Stimulated activated CD8-positive, alpha-beta memory T cell treated with anti-CD3 and anti-CD28 coated beads, Interleukin-7, amount 100 ng/mL, for 24 hours (primary cell): ENCODE measurements around the gene WDR45.

Source experiments
- DNase-seq: peaks from one replicate; pipeline ENCODE4 v3.0.0-alpha.2; 2020; ENCODE audit warnings: low read depth

Gene WDR45

GRCh38 chrX:49073601-49074575 is 5.8 kb downstream of the WDR45 start, which contains the start of gene PRAF2:
PRAF2 (minus strand) TSS chrX:49074002; CDS start chrX:49073987, 15 bp downstream.
- peak; percentile 74 for DNase-seq

- DNase-seq = no peak
Measured at GRCh38 chrX:49072712-49073095, 7.0 kb downstream of the WDR45 start.

GRCh38 chrX:49071877-49072711 is 7.6 kb downstream of the WDR45 start:
- no peak for DNase-seq

DNA sequence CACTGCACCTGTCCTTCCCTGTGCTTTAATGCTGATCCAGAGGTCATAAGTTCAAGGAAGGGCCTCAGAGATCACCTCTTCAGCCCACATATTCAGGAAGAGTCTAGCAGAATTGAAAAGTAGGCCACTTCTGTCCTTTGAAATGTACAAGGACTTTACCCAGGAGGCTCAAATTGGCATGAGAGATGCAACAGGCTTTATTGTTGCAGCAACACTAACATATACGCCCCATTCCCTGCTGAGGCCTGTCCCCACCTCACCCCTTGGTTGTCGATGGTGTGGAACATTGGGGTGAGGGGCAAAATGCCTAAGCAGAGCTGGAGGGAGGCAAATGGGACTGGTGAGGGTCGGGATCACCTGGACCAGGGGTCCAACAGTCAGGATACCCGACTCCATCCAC is 8.7 kb downstream of the WDR45 start:
- no peak for DNase-seq

- no peak for DNase-seq
Measured at GRCh38 chrX:49069038-49069437, 10.6 kb downstream of the WDR45 start.

DNA sequence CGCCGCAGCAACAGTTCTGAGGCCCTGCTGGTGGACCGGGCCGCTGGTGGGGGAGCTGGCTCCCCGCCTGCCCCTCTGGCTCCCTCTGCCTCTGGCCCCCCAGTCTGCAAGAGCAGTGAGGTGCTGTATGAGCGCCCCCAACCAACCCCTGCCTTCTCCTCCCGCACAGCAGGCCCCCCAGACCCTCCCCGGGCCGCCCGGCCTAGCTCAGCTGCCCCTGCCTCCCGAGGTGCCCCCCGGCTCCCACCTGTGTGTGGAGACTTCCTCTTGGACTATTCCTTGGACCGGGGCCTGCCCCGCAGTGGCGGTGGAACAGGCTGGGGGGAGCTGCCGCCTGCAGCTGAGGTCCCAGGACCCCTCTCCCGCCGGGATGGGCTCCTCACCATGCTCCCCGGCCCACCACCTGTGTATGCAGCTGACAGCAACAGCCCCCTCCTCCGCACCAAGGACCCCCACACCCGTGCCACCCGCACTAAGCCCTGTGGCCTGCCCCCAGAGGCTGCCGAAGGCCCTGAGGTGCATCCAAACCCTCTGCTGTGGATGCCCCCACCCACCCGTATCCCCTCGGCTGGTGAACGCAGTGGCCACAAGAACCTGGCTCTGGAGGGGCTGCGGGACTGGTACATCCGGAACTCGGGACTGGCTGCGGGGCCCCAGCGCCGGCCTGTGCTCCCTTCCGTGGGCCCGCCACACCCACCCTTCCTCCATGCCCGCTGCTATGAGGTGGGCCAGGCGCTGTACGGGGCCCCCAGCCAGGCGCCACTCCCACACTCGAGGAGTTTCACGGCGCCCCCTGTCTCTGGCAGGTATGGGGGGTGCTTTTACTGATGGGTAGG is 12.2 kb downstream of the WDR45 start:
- DNase-seq = no peak

DNA sequence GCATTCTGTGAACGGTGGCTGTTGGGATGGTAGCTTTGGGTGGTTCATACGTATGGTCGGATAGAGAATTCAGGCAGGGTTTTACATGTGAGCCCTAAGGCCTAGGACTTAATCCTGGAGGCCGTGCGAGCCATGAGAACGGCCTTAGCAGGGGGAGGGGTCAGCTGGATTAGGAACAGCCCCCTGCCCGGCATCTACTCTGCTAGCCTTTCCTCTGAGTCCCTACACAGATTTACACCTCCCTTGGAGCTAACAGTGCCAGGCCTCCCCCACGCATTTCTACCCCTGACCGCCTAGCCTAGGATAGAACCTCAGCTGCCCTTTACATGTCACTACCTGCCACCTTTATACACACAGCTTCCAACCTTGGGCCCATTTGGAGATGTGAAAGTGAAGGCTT is 13.0 kb downstream of the WDR45 start:
- no peak for DNase-seq

- DNase-seq = no peak
Measured at GRCh38 chrX:49066278-49066677, 13.4 kb downstream of the WDR45 start.

DNA sequence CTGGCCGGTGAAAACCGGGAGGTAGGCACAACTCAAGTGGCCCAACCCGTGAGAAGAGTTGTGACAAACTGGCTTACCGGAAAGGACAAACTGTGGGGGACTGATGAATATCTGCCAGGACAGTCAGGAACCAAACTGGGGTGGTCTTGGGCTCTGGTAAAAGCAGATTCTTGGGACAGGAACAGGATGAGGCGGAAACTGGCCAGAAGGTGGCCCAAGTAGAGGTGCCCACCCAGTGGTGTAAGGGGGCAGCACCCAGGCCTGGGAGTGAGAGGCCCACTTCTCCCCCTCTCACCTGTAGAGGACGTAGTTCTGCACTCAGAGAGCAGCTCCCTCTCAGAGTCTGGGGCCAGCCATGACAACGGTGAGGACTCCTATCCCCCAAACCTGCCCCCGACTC is 15.0 kb downstream of the WDR45 start:
- DNase-seq = no peak

- DNase-seq = no peak
Measured at GRCh38 chrX:49064303-49064702, 15.4 kb downstream of the WDR45 start.

DNA sequence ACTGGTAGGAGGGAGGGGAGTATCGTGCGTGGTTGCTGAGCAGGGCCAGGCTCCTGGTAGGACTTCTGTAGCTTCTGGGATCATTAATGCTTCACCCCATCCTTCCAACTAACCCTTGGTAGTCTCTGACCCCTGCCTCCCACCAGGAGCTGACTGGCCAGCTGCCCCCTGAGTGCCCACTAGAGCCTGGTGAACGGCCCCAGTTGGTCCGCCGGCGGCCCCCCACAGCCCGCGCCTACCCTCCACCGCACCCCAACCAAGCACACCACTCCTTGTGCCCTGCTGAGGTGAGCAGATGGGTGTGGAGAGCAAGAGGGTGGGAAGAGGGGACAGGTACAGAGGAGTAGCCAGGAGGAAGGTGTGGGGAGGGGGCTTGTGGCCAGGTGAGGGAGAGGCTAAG is 16.0 kb downstream of the WDR45 start:
- no peak for DNase-seq

GRCh38 chrX:49061916-49062315 is 17.8 kb downstream of the WDR45 start:
- no peak for DNase-seq

DNA sequence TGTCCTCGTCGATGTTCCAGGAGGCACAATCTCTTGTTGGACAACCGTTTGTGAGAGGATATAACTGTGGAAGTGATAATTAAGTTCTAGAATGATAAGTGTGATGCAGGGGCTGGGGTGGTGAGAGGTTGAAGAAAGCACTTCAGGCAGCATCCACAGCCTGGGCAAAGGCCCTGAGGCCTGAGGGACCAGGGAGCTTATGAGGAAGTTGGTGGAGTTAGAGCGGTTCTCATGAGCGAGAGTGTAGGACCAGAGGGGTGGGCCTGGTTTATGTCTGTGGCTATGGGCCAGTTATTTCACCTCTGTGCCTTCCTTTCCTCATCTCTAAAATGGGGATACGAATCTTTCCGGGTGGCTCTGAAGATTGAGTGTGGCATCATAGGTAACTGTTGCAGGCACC is 18.2 kb downstream of the WDR45 start:
- no peak for DNase-seq

GRCh38 chrX:49060914-49061313 is 18.8 kb downstream of the WDR45 start:
- DNase-seq = no peak

GRCh38 chrX:49059681-49060085 is 20.0 kb downstream of the WDR45 start:
- DNase-seq = no peak

- no peak for DNase-seq
Measured at GRCh38 chrX:49059201-49059600, 20.5 kb downstream of the WDR45 start.

- no peak for DNase-seq
Measured at GRCh38 chrX:49058794-49059193, 20.9 kb downstream of the WDR45 start, which contains the start of gene CCDC120. CCDC120 (plus strand) TSS chrX:49058999; CDS start chrX:49062042, 3,043 bp downstream.

- no peak for DNase-seq
Measured at GRCh38 chrX:49054073-49054762, 25.5 kb downstream of the WDR45 start.

- DNase-seq = peak; percentile 30
Measured at GRCh38 chrX:49053223-49054072, 26.2 kb downstream of the WDR45 start.

DNA sequence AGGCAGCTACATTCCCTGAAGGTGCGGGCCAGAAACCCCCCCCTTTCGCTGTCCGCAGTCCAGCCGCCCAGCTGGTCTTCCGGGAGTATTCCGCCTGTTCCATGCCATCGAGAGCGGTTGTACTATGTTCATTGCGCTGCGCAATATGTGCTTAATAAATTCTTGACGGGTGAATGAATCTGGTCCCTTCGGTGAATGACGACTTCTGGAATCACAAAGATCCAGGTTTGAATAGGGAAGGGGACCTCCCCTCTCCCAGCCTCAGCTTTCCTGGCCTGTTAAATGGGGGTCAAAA is 35.8 kb downstream of the WDR45 start:
- DNase-seq = no peak
